NCI-H146 treated with DMSO at 0.1 percent for 48 hours (cell line): ENCODE data around the gene SMARCD3.

Experiments
- DNase-seq: peaks from one replicate; lab custom pipeline; 2025; ENCODE audit not compliant: unreplicated experiment; lab: John Stamatoyannopoulos, UW

The SMARCD3 gene

DNA sequence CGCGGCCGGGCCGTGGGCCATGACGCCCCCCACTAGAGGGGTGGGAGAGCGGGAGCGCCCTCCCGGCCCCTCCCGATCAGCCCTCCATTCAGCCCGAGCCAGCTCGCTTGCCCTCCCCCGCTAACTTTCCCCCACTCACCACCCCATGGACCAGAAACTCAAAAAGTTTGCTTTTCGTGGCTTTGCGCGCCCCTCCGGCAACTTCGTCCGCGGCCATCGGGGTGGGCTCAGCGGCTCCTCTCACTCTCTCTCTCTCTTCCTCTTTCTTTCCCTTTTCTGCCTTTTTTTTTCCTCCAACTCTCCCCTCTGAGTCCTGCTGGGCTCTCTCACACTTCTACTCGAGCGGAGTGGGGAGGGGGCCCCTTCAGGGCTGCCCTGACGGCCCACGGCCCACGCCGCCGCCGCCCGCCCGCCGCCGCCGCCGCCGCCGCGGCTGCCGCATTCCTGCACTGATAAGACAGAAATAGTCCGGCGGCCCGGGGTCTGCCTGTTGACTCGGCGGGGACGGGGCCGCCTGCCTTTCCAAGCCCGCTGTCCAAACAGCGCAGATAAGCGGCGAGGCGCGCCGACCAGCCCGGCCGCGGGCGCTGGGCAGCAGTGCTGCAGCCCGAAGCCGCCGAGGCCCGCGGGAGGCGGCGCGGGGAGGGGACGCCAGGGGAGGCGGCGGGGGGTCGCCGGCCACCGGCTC lies at the start of gene SMARCD3:
TSS of gene SMARCD3 (minus strand) at position 349 of the 688 bp plus-strand sequence. CDS start at position 217, 132 bp downstream.
- no peak for DNase-seq

GRCh38 chr7:151296202-151296992 lies 47.9 kb upstream of the SMARCD3 start:
- DNase-seq = no peak

- DNase-seq = no peak
Observed at GRCh38 chr7:151292850-151293249, 44.4 kb upstream of the SMARCD3 start.

DNA sequence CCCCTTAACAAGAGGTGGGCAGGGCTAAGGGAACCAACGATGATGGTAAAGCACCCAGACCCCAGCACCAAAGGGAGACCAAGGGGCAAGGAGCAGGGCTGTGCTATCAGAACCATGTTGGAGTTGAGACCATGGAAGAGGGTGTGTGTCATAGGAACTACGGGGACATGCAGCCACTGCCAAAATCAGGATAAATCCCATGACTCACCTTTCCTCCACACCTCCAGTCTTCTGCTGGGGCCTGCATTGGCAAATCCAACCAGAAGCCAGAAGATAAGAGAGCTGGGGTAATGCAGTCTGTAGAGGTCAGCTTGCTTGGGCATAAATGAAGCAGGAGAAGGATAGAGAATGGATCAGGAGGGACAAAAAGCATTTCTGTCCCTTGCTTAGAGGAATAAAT lies 42.7 kb upstream of the SMARCD3 start:
- DNase-seq = no peak

DNA sequence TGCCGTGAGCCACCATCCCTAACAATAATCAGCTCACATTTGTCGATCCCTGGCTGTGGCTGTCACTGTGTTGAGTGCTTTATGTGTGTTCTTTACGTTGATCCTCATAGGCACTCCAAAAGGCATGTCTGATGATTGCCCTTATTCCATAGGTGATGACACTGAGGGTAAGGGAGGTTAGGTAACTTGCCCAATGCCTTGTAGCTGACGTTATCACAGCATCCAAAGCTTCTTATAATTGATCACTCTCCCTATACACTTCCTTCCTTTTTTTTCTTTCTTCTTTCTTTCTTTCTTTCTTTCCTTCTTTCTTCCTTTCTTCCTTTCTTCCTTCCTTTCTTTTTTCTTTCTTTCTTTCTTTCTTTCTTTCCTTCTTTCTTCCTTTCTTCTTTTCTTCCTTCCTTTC lies 41.9 kb upstream of the SMARCD3 start:
- DNase-seq = no peak

DNA sequence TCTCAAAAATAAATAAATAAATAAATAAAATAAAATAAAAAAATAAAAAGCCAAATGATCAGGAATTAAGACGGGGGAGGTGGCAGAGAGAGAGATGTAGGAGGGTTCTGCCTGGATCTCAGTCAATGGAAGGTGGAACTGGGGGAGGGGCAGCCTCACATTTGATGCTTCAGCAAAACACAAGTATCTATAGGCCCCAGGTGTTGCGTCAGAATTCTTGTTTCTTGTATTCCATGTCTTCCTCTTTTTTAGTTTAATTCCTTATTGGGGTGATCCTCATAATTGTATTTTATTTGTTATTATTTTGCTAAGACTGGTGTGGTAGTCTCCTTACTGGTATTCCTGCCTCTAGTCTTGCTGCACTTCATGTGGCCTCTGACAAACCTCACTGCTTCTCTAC lies 41.4 kb upstream of the SMARCD3 start:
- DNase-seq = no peak

GRCh38 chr7:151286148-151286547 lies 37.7 kb upstream of the SMARCD3 start:
- no peak for DNase-seq

DNA sequence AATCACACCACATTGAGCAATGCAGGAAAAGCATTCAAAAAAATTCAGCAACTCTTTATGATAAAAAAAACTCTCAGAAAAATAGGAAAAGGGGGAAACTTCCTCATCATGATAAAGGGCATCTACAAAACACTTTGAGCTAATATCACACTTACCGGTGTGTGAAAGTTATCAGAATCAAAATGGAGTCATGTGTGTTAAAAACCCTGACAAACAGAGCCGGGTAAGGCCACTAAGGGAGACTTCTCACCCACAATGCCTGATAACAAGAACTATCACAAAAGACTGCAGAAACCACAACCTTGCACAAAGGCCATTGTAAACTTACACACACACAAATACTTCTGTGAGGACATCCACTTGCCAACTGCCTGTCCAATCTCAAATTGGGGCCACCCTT lies 34.8 kb upstream of the SMARCD3 start:
- DNase-seq = no peak

GRCh38 chr7:151282111-151282510 lies 33.6 kb upstream of the SMARCD3 start:
- no peak for DNase-seq

DNA sequence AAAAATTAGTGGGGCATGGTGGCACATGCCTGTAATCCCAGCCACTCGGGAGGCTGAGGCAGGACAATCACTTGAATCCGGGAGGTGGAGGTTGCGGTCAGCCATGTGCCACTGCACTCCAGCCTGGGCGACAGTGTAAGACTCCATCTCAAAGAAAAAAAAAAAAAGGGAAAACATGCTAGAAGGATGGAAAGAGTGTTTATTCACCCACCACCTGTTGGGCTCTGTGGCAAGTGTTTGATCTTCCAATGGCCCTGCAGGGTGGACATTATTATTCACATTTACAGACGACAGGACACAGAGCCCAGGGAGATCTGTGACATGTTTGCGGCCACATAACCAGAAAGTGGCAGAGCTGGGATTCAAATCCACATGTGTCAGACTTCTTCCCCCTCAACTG lies 33.2 kb upstream of the SMARCD3 start:
- DNase-seq = no peak

DNA sequence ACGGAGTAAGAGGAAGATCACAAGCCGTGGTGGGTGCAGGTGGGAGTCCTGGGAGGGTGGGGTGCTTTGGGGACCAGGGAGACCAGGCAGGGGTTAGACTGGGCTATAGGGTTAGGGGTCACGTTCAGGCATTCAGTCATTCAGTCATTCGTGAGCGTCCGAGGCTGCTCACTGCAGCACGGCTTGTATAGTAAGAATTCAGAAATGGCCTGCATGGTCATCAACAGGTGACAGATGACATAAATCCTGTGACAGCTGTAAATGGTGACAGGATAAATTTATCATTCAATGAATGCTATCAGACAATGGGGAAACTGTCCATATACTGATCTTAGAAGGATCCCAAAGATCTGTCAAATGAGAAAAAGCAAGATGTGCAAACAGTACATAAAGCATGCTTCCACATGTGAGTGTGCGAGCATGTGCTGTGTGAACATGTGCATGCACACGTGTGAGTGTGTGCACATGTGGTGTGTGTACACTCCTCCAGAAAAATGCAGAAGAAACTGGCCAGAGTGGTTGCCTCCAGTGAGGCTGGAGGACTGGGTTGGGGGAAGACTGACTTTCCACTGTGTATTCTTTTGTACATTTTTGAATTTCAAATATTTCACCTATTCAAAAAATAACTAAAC lies 32.0 kb upstream of the SMARCD3 start:
- no peak for DNase-seq

DNA sequence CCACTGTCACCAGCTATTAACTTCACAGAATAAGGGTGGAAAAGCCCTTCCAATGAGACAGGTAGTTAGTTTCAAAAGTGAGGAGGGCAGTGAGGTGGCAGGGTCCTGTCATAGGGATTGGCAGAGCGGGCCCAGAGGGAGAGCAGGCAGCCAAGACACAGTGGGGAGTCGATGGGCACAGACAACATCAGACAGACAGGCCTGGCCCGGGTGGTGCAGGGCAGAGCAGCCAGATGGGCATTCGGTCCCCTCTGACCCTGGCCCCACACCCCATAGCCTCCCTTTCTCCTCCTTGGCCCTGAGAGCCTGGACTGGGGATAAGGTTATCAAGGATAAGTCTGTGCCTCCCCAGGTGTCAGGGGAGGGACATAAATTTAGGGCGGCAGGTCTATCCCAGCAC lies 31.4 kb upstream of the SMARCD3 start:
- DNase-seq = no peak

GRCh38 chr7:151278949-151279348 lies 30.5 kb upstream of the SMARCD3 start:
- no peak for DNase-seq

GRCh38 chr7:151277631-151278030 lies 29.1 kb upstream of the SMARCD3 start:
- DNase-seq = no peak

DNA sequence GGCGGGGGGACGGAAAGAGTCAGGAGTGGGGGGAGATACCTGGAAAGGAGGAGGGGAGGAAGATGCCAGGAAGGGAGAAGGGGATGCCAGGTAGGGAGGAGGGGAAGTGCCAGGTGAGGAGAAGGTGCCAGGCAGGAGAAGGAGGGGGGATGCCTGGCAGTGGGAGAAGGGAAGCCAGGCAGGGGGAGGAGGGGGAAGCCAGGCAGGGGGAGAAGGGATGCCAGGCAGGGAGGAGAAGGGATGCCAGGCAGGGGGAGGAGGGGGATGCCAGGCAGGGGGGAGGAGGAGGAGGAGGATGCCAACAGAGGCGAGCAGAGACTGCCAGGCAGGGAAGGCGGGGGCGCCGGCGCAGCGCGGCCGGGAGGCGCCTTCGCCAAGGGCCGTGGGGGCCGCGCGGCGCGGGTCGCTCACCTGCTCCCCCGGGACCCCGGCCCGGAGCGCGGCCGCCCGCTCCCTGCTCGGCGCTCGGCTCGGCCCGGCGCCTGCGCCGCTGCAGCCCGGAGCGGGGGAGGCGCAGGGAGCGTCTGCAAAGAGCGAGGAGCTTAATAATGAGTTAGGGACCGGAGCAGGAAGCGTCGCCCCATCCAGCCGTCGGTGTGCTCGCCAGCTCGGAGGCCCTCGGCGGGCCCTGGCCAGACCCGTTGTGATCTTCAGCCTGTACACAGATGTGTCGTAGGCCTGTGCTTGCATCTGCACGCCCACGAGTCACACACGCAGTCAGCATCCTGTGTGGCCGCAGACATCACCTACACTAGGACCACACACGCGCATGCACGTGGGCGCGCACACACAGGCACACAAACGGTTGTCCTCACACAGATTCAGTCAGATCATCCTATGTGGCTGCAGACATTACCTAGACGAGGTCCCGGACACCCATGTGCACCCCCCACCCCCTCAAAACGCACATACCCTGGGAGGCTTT lies 28.4 kb upstream of the SMARCD3 start:
- DNase-seq = peak; percentile 25

- DNase-seq = no peak
Observed at GRCh38 chr7:151275813-151276577, 27.5 kb upstream of the SMARCD3 start.

- no peak for DNase-seq
Observed at GRCh38 chr7:151274936-151275812, 26.7 kb upstream of the SMARCD3 start.

GRCh38 chr7:151274396-151274795 lies 25.9 kb upstream of the SMARCD3 start:
- DNase-seq = no peak

- no peak for DNase-seq
Observed at GRCh38 chr7:151273651-151274390, 25.3 kb upstream of the SMARCD3 start.
